Activated CD8-positive, alpha-beta memory T cell treated with anti-CD3 and anti-CD28 coated beads for 48 hours (primary cell): ENCODE data around the gene TRIM14.
"Not testable (repeated sequence)": the region's sequence is repeated elsewhere in the genome, so short reads cannot be mapped to it uniquely, and the experiment has no call there.

ENCODE experiments used
- DNase-seq, 3 experiments: peaks; one replicate each; pipeline ENCODE4 v3.0.0-alpha.2; 2020; ENCODE audit warnings: low read depth in 2 of 3, low spot score in 2 of 3

TRIM14 gene

DNA sequence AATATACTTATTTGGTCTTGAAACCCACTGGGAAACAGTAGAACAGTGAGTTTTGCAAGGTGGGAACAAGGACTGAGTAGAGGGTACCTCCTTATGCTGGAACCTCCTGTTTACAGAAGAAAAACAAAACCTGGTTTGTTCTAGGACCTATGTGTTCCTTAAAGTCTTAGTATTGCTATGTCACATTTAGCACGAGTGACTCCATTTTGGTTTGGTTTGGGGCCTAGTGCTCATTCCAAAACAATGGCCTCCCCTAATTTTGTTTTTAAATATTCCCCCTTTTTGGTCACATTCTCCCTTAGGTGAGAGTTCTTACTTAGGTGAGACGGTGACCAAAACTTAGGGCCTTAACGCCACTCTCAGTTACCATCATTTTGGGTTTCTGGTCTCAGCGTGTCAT, 68.7 kb downstream of the TRIM14 start:
- no peak for DNase-seq

- DNase-seq: no peak
Measured at GRCh38 chr9:98049288-98050072, 69.5 kb downstream of the TRIM14 start.

- no peak for DNase-seq
Measured at GRCh38 chr9:98047002-98047401, 72.0 kb downstream of the TRIM14 start.

- no peak for DNase-seq
Measured at GRCh38 chr9:98046180-98046543, 72.9 kb downstream of the TRIM14 start.

GRCh38 chr9:98045234-98046179, 73.5 kb downstream of the TRIM14 start:
- DNase-seq: no peak

DNA sequence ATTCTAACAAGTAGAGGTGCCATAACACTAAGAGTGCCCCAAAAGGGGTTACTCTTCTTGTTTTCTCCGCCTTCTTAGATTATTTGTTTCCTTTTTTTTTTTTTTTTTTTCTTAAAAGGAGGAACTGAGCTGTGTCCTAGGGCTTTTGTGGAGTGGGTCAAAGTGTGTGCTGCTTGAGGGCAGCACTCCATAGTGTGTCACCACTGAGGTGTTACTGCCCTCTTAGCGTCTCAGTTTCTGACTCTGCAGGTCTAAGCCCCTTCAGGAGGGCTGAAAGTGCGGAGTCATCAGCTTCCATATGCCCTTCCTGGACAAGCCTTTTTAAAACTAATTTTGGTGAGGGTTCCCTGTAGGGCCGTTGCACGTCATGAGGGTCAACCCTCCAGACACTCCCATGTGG, 75.1 kb downstream of the TRIM14 start:
- DNase-seq: no peak

- no peak for DNase-seq
Measured at GRCh38 chr9:98040212-98040611, 78.8 kb downstream of the TRIM14 start.

DNA sequence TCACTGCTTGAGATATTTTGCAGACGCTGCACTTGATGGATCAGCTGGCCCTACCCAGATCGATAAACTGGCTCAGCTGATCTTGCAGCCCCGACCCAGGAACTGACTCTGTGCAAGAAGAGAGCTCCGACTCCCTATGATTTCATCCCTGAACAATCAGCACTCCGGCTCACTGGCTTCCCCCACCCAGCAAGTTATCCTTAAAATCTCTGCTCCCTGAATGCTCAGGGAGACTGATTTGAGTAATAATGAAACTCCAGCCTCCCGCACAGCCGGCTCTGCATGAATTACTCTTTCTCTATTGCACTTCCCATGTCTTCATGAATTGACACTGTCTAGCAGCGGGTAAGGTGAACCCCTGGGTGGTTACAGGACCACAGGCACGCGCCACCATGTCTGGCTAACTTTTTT, 79.4 kb downstream of the TRIM14 start:
- no peak for DNase-seq

- DNase-seq: no peak
Measured at GRCh38 chr9:98038958-98039357, 80.1 kb downstream of the TRIM14 start.

DNA sequence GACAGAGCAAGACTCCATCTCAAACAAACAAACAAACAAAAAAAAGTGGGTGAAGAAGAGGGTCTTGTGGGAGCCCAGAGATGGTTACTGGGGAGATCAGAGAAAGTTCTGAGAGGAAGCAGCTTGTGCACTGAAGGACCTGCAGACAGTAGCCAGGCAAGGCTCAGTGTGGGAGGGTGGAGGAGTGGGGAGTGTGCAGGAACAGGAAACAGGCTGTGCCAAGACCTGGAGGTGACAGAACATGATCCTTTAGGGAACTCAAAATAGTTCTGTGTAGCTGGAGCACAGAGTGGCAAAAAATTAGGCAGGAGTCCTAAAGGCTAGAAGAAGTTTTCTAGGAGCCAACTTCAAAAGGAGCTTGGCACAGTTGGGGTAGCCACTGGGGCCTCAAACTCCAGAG, 81.7 kb downstream of the TRIM14 start:
- no peak for DNase-seq

DNA sequence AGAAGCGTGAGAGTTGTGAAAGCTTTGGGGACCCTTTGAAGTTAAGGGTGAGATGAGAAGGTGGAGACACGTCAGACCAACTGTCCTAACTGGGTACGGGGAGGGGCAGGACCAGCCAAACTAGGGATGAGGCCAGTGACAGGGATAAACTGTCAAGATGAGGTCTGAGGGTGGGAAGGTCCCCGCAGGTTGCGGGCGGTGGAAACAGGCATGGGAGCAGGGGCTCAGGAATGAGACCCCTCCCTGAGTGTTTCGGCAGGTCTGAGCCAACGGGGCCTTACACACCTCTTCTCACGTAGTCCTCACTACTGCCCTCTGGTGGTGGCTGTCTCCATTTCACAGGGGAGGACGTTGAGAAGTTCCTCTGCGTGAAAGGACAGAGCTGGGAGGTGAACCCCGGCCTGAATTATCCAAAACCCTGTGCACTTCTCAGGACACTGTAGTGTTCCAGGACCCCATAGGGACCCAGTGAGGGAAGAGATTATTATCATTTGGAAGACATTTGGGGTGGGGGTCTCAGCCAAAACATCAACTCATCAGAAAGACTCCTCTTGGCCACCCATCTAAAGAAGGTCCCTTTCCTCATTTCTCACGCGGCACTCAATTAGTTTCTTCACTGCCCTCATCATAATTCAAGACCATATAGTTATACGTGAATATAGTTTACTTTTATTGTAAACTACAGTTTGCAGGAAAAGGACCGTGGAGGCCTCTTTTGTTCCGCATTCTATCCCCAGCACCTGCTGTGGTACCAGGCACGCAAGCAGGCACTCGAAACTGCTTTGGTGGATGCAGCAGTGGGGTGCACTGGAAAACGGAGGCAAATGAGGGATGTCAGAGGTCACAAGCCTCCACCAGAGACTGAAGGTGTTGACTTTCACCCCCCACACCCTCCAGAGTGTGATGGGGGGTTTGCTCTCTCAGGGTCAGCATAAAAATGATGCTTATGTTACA, 84.2 kb downstream of the TRIM14 start:
- peak; percentile 54 to 97 (median 94) for DNase-seq

- DNase-seq: no peak
Measured at GRCh38 chr9:98031935-98032334, 87.1 kb downstream of the TRIM14 start.

GRCh38 chr9:98031169-98031568, 87.9 kb downstream of the TRIM14 start:
- DNase-seq: no peak

DNA sequence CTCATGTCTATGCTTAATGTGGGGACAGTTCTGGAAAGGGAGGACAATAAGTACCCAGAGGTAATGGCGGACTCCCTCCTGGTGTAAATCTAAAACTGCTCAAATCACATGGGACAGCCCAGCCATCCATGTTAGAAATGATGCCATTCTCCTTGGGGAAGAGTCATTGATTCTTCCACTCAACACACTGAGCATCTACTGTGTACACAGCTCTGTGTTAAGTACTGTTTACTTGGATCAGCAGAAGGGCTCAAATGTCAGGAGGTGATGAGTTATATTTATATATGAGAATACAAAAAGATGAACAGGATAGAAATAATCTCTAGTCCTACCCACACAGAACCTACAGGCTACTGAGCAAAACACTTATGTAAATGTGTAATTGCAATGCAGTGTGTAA, 94.3 kb downstream of the TRIM14 start:
- DNase-seq: no peak

- no peak for DNase-seq
Measured at GRCh38 chr9:98022447-98022846, 96.6 kb downstream of the TRIM14 start.

GRCh38 chr9:98021306-98022040, 97.5 kb downstream of the TRIM14 start:
- no peak for DNase-seq

- no peak for DNase-seq
Measured at GRCh38 chr9:98020476-98021145, 98.4 kb downstream of the TRIM14 start.

GRCh38 chr9:98019869-98020268, 99.2 kb downstream of the TRIM14 start:
- DNase-seq: not testable (repeated sequence)
